Esophagus muscularis mucosa (tissue), 4 donors: ENCODE results near the gene ATP5F1D. TPM values are rescaled to one million over a fixed set of nuclear protein-coding genes. Genes with fewer than 3 reads are reported as not detected.

Experiments used
- DNase-seq: peaks from one replicate; pipeline ENCODE4 v3.0.0-alpha.2; 2017; ENCODE audit errors: extremely low spot score
- H3K27ac ChIP-seq, 4 donors: fragments of 200-600 bp; sonication (generic); replicated peaks in 1 of 4; 1 replicate in 3 of 4; 2 replicates in 1 of 4; pipeline ENCODE4 v1.5.1; 2016 to 2019; ENCODE audit warnings: mild to moderate bottlenecking in 1 of 4
- H3K27me3 ChIP-seq, 4 donors: fragments of 200-600 bp; sonication (generic); one replicate each; pipeline versions ENCODE4 v1.5.1 to v1.6.0; 2016 to 2019
- H3K36me3 ChIP-seq, 4 donors: fragments of 200-600 bp; sonication (generic); one replicate each; pipeline ENCODE4 v1.5.1; 2016 to 2019
- H3K4me1 ChIP-seq, 4 donors: fragments of 200-600 bp; sonication (generic); one replicate each; pipeline ENCODE4 v1.5.1; 2016 to 2019
- H3K4me3 ChIP-seq, 4 donors: fragments of 200-600 bp; sonication (generic); 1 replicate in 2 of 4; 2 replicates in 2 of 4; pipeline ENCODE4 v1.5.1; 2016 to 2019; ENCODE audit warnings: mild to moderate bottlenecking in 4 of 4, moderate library complexity in 1 of 4
- H3K9me3 ChIP-seq, 4 donors: fragments of 200-600 bp; sonication (generic); 1 replicate in 3 of 4; 2 replicates in 1 of 4; pipeline ENCODE4 v1.5.1; 2016 to 2019
- EP300 ChIP-seq: sonication (generic); formaldehyde crosslinking; IDR thresholded peaks from one replicate; pipeline ENCODE4 v1.6.1; 2017; ENCODE audit warnings: antibody characterized with exemption
- POLR2A ChIP-seq: fragments of 450-650 bp; IDR thresholded peaks from one replicate; pipeline ENCODE4 v1.6.1; 2017; ENCODE audit warnings: antibody characterized with exemption, moderate library complexity, mild to moderate bottlenecking, low read depth
- POLR2AphosphoS5 ChIP-seq, 2 donors: sonication (generic); formaldehyde crosslinking; IDR thresholded peaks; one replicate each; pipeline ENCODE4 v1.6.1; 2017; ENCODE audit warnings: antibody characterized with exemption in 2 of 2
- WGBS: methylation state at CpG from one replicate; pipeline ENCODE4 v1.1.5; 2018; 5-methylcytosine and 5-hydroxymethylcytosine counted together
- intact Hi-C: fragments of 100-400 bp; cut with DNase I; formaldehyde crosslinking; loops from one replicate; pipeline ENCODE4 v1.15.1; 2023
- total RNA-seq, 4 donors: library from RNA; depleted of rRNA; stranded (reverse); fragments of >200 nt; gene quantifications; one replicate each; pipeline versions ENCODE4 v1.1.0 to v1.2.1, GENCODE V29; 2016
- TF ChIP-seq, protein P1 (sequence below), 3 experiments: fragments of 200-600 bp in 2 of 3; fragments of 450-650 bp in 1 of 3; sonication (generic) in 2 of 3; IDR thresholded peaks; one replicate each; pipeline ENCODE4 v1.5.1; 2017 to 2019; ENCODE audit warnings: antibody characterized with exemption in 3 of 3, mild to moderate bottlenecking in 2 of 3, moderate library complexity in 1 of 3

Gene ATP5F1D
- total RNA-seq, 4 donors from 2014 or later, result 77.5 to 140 (median 109) TPM

DNA sequence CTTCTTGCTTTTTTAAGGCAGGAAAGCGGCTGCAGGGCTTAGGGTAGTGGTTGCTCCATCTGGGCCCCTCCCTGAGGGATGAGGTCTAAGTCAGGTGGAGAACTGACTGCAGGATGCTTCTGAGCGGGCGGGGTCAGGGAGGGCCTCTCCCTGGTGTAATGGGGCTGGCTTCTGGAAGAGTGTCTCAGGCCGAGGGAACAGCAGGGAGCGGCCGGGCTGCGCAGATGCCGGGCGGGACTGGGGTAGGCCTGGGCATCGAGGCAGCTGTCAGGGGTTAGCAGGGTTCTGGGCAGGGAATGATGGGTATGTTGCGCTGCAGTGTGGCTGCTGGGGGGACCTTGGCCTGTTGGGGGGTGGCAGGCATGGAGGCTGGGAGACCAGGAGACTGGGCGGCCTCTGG, 36.5 kb downstream of the ATP5F1D start:
- intact Hi-C loops, result no loop called here
- Histone ChIP-seq H3K9me3 (no peaks in the 10 kb centered on the region), H3K4me1 (peaks cover 31 to 53% (median 41%) of the 10 kb centered on the region in 4 donors), H3K4me3 (no peak overlapping the region), H3K27ac (no peak overlapping the region), H3K36me3 (peaks cover 19 to 51% (median 44%) of the 10 kb centered on the region in 4 donors), H3K27me3 (peaks cover 0 to 5% (median 4%) of the 10 kb centered on the region in 4 donors)
- TF ChIP-seq POLR2AphosphoS5 (IDR thresholded peaks at IDR 0.05) (no peak), EP300 (no peak), POLR2A (no peak)
- TF ChIP-seq, protein P1, sequence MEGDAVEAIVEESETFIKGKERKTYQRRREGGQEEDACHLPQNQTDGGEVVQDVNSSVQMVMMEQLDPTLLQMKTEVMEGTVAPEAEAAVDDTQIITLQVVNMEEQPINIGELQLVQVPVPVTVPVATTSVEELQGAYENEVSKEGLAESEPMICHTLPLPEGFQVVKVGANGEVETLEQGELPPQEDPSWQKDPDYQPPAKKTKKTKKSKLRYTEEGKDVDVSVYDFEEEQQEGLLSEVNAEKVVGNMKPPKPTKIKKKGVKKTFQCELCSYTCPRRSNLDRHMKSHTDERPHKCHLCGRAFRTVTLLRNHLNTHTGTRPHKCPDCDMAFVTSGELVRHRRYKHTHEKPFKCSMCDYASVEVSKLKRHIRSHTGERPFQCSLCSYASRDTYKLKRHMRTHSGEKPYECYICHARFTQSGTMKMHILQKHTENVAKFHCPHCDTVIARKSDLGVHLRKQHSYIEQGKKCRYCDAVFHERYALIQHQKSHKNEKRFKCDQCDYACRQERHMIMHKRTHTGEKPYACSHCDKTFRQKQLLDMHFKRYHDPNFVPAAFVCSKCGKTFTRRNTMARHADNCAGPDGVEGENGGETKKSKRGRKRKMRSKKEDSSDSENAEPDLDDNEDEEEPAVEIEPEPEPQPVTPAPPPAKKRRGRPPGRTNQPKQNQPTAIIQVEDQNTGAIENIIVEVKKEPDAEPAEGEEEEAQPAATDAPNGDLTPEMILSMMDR (IDR thresholded peaks at IDR 0.05), result no peak
- WGBS, result 100% methylated on average over 5 of the region's 12 CpGs
- DNase-seq, result no peak

DNA sequence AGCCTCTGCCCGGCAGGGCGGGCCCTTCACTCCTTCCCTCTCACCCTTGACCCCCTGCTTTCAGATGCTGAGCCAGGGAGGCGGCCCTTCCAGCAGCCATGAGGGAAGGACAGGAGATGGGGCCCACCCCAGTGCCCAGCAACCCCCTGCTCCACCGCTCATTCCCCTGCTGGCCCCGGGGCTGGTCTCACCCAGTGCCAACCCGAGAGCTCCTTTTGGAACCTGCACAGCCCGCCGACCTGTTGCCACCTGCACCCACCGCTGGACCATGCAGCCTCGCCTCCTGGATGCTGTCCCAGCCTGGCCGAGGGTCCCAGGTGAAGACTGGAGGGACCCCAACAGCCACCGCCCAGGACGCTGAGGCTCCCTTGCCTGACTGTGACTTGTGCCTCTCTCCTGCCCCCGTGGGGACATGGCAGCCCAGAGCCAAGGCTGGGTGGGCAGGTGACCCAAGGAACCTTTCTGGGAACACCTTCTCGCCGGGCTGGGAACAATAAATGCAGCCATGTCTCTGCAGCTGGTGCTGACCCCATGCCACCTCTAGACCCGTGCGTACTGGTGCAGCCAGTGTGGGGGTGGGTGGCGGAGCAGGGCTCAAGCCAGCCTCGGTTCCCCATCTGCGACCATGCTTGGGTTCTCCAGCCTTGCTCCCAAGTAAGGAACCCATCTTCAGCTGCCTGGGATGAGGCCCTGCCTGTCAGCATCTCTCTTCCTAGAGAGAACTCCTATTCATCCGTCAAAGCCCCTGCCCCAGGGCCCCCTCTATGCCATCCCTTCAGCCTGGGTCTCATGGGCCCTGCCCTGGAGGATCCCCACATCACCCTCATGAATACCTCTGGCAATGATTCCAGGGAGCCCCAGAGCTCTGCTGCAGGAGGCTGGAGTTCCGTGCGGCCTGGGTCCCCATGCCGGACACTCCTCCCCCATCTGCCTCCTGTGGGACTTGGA, 37.4 kb downstream of the ATP5F1D start:
- 90% methylated on average over 6 of the region's 25 CpGs for WGBS

DNA sequence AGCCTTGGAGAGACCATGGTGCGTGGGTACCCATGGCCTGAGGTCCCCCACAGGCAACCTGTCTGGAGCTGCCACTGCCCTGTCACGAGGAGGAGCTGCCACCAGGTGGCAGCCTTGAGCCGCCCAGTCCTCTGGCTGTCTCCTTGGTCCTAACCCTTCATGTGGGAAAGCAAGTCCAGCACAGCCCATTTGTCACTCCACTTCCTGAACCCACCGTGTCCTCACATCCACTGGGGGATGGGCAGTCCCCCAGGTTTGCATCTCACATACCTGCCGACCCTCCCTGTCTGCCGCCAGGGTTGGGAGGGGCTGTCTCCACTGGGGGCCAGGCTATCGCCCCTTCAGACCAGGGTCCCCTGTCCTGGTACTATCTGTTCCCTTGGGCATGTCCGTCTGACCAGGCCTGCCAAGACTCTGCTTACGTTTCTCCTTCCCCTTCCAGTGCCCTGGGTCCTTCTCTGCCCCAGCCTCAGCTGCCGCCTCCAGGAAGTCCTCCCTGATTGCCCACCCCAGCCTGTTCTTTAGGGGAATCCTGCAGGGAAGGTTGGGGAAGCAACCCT, 38.3 kb downstream of the ATP5F1D start:
- TF ChIP-seq, protein P1 (IDR thresholded peaks at IDR 0.05), result peak; percentile 81 to 99 (median 85)
- TF ChIP-seq POLR2A (no peak), POLR2AphosphoS5 (IDR thresholded peaks at IDR 0.05) (peak; percentile 30 to 57)
- peak overlapping the region in 1 of 4 donors; percentile 6 for H3K27ac ChIP-seq
- peaks cover 1 to 33% (median 26%) of the 10 kb centered on the region in 4 donors for H3K36me3 ChIP-seq
- no peak for DNase-seq
- peaks cover 13 to 35% (median 23%) of the 10 kb centered on the region in 4 donors for H3K4me1 ChIP-seq
- H3K4me3 ChIP-seq, result no peak overlapping the region
- WGBS, result 24% methylated on average over 10 of the region's 10 CpGs
- peaks cover 0 to 23% (median 7%) of the 10 kb centered on the region in 4 donors for H3K27me3 ChIP-seq
- no peaks in the 10 kb centered on the region for H3K9me3 ChIP-seq
- intact Hi-C loops, result loop anchor here (5.0 to 10.0 kb wide), 2 partner anchors 72 to 125 kb away; partner anchors contain the start of genes DAZAP1 and GAMT

More for the DNA sequence above, 37.4 kb downstream of the ATP5F1D start:
- no peak for DNase-seq
- Histone ChIP-seq H3K4me3 (no peak overlapping the region), H3K27me3 (peaks cover 0 to 14% (median 7%) of the 10 kb centered on the region in 4 donors), H3K27ac (no peak overlapping the region), H3K9me3 (no peaks in the 10 kb centered on the region), H3K36me3 (peaks cover 10 to 42% (median 35%) of the 10 kb centered on the region in 4 donors), H3K4me1 (peaks cover 22 to 44% (median 31%) of the 10 kb centered on the region in 4 donors)
- no peak for TF ChIP-seq POLR2A
- TF ChIP-seq, protein P1 (IDR thresholded peaks at IDR 0.05), result no peak
- no peak for TF ChIP-seq POLR2AphosphoS5 (IDR thresholded peaks at IDR 0.05)
- no peak for TF ChIP-seq EP300
- intact Hi-C loops, result no loop called here

DNA sequence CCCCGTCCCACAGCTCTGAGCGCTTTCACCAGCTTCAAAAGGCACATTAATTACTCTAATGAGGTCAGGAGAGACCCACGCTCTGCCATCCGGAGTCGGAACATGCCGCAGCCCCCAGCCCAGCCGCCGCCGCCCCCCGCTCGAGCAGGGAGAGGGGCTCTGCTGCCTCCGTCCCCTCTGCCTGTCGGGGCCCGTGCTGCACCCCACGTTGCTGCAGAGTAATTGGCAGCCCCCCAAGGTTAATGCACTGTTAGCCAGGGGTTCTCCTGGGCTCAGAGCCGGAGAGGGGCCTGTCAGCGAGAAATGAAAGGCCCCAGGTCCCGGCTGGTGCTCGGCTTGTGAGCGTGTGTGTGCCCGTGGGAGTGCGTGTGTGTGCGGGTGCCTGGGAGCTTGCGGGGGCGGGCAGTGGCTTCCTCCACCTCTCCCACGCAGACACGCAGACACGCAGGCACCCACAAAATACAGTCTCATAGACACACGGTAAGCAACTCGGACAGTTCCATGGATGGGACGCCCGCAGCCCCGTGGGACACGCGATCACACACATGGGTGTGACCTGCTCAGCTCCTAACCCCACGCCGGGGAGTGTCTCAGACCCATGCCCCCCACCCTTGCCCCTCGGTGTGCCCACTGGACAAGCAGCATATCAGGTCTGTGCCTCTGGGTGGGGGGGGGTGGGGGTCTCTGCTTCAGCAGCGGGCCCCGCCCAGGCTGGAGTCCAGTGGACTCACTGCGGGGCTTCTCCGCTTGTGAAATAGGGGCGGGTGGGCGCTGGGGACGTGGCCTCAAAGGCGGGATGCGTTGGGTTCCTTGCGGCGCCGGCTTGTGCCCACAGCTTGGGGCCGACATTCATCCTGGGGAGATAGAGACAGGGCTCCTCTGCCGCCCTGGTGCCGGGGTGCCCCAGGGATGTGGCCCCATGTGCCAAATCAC, 39.4 kb downstream of the ATP5F1D start:
- H3K9me3 ChIP-seq, result no peaks in the 10 kb centered on the region
- no peak overlapping the region for H3K27ac ChIP-seq
- peaks cover 10 to 38% (median 23%) of the 10 kb centered on the region in 4 donors for H3K4me1 ChIP-seq
- H3K27me3 ChIP-seq, result peaks cover 0 to 31% (median 12%) of the 10 kb centered on the region in 4 donors
- DNase-seq, result no peak
- H3K36me3 ChIP-seq, result peaks cover 0 to 30% (median 23%) of the 10 kb centered on the region in 4 donors
- intact Hi-C loops, result loop anchor here (5.0 to 10.0 kb wide), 2 partner anchors 71 to 124 kb away; partner anchors contain the start of genes DAZAP1 and GAMT
- WGBS, result 69% methylated on average over 20 of the region's 53 CpGs
- H3K4me3 ChIP-seq, result no peak overlapping the region
- no peak for TF ChIP-seq POLR2AphosphoS5 (IDR thresholded peaks at IDR 0.05)
- TF ChIP-seq, protein P1 (IDR thresholded peaks at IDR 0.05), result no peak
- TF ChIP-seq EP300, result no peak
- TF ChIP-seq POLR2A, result no peak
